Activated naive CD4-positive, alpha-beta T cell treated with anti-CD3 and anti-CD28 coated beads, Interleukin-2, amount 50 U/mL, for 24 hours (primary cell): ENCODE measurements around the gene ARHGAP27.
A peak's percentile ranks its signal among the peaks of the same experiment; 100 is the strongest.

ENCODE experiments used
- H3K27ac Mint-ChIP-seq: one replicate; pipeline ENCODE4 v1.8.0; 2021; ENCODE audit warnings: mild to moderate bottlenecking, mixed read lengths
- H3K27me3 Mint-ChIP-seq: one replicate; pipeline ENCODE4 v1.8.0; 2021; ENCODE audit warnings: mixed read lengths
- H3K36me3 Mint-ChIP-seq: one replicate; pipeline ENCODE4 v1.8.0; 2021; ENCODE audit warnings: mixed read lengths
- H3K4me1 Mint-ChIP-seq: one replicate; pipeline ENCODE4 v1.8.0; 2021; ENCODE audit warnings: mixed read lengths
- H3K4me3 Mint-ChIP-seq: one replicate; pipeline ENCODE4 v1.8.0; 2021; ENCODE audit warnings: mild to moderate bottlenecking, mixed read lengths
- H3K9me3 Mint-ChIP-seq: one replicate; pipeline ENCODE4 v1.8.0; 2021; ENCODE audit warnings: mixed read lengths

The ARHGAP27 gene

DNA sequence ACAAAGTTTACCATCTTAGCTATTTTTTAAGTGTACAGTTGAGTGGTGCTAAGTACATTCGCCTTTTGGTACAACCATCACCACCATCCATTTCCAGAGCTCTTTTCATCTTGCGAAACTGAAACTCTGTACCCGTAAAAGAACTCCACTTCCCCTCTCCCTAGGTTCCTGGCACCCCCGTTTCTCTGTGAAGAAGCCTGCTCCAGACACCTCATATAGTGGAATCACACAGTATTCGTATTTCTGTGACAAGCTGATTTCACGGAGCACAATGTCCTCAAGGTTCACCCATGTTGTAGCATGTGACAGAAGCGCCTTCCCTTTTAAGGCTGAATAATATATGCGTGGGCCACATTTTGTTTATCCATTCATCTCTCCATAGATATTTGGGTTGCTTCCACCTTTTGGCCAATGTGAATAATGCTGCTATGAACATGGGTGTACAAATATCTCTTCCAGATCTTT, 61.7 kb downstream of the ARHGAP27 start:
- H3K9me3 Mint-ChIP-seq = no peaks in the 10 kb centered on the region
- H3K36me3 Mint-ChIP-seq = no peaks in the 10 kb centered on the region
- peaks cover 17% of the 10 kb centered on the region for H3K4me1 Mint-ChIP-seq
- H3K4me3 Mint-ChIP-seq = peak overlapping the region; percentile 16
- H3K27me3 Mint-ChIP-seq = peaks cover 7% of the 10 kb centered on the region
- H3K27ac Mint-ChIP-seq = no peak overlapping the region

- Mint-ChIP-seq H3K27ac (no peak overlapping the region), H3K4me3 (no peak overlapping the region), H3K4me1 (peaks cover 17% of the 10 kb centered on the region), H3K27me3 (peaks cover 9% of the 10 kb centered on the region), H3K9me3 (no peaks in the 10 kb centered on the region), H3K36me3 (no peaks in the 10 kb centered on the region)
Observed at GRCh38 chr17:45369421-45369820, 63.2 kb downstream of the ARHGAP27 start.

- no peak overlapping the region for H3K4me3 Mint-ChIP-seq
- no peak overlapping the region for H3K27ac Mint-ChIP-seq
- no peaks in the 10 kb centered on the region for H3K9me3 Mint-ChIP-seq
- H3K27me3 Mint-ChIP-seq = peaks cover 9% of the 10 kb centered on the region
- H3K4me1 Mint-ChIP-seq = peaks cover 17% of the 10 kb centered on the region
- no peaks in the 10 kb centered on the region for H3K36me3 Mint-ChIP-seq
Observed at GRCh38 chr17:45368651-45369050, 64.0 kb downstream of the ARHGAP27 start.

- Mint-ChIP-seq H3K9me3 (no peaks in the 10 kb centered on the region), H3K4me1 (peaks cover 13% of the 10 kb centered on the region), H3K4me3 (no peak overlapping the region)
Observed at GRCh38 chr17:45367216-45367615, 65.5 kb downstream of the ARHGAP27 start.

GRCh38 chr17:45366691-45367090, 66.0 kb downstream of the ARHGAP27 start:
- Mint-ChIP-seq H3K4me1 (peaks cover 8% of the 10 kb centered on the region), H3K27me3 (peaks cover 12% of the 10 kb centered on the region), H3K4me3 (no peak overlapping the region), H3K36me3 (no peaks in the 10 kb centered on the region), H3K27ac (no peak overlapping the region), H3K9me3 (no peaks in the 10 kb centered on the region)

More at GRCh38 chr17:45367216-45367615, 65.5 kb downstream of the ARHGAP27 start:
- Mint-ChIP-seq H3K36me3 (no peaks in the 10 kb centered on the region), H3K27ac (no peak overlapping the region), H3K27me3 (peaks cover 15% of the 10 kb centered on the region)

- no peak overlapping the region for H3K27ac Mint-ChIP-seq
- H3K4me3 Mint-ChIP-seq = no peak overlapping the region
- no peaks in the 10 kb centered on the region for H3K36me3 Mint-ChIP-seq
- H3K4me1 Mint-ChIP-seq = peaks cover 4% of the 10 kb centered on the region
- no peaks in the 10 kb centered on the region for H3K9me3 Mint-ChIP-seq
- peaks cover 14% of the 10 kb centered on the region for H3K27me3 Mint-ChIP-seq
Observed at GRCh38 chr17:45366049-45366448, 66.6 kb downstream of the ARHGAP27 start.

DNA sequence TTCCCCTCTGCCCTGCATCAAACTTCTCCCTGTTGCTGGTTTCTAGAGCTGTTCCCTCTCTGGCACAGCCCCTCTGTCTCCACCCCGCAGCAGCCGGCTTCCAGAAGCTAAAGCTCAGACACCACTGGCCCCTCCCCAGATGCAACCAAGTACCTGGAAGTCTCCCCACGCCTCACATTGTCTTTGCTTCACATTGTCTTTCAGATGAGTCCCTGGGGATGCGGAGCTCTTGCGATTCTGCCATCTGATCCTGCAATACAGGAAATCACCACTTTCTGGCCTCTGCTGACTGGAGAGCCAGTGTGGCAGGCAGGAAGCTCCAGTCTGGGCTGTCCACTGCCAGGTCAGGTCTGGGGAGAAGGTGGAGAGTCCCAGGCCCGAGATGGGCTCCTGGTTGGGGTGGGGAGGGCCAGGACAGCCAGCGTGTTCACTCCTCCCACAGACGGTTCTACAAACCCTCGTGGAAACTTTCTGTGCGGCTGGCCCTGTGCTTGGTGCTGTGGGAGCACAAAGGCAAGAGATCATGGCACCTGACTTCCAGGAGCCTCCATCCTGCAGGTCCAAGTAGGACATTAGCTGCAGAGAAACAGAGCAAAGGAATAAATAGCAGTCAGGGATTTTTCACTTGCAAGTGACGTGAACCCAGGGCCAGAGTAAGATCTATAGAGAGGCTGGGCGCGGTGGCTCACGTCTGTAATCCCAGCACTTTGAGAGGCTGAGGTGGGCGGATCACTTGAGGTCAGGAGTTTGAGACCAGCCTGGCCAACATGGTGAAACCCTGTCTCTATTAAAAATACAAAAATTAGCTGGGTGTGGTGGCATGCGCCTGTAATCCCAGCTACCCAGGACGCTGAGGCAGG, 67.9 kb downstream of the ARHGAP27 start:
- H3K27me3 Mint-ChIP-seq = peaks cover 10% of the 10 kb centered on the region
- H3K4me1 Mint-ChIP-seq = no peaks in the 10 kb centered on the region
- no peak overlapping the region for H3K4me3 Mint-ChIP-seq
- no peaks in the 10 kb centered on the region for H3K9me3 Mint-ChIP-seq
- no peak overlapping the region for H3K27ac Mint-ChIP-seq
- no peaks in the 10 kb centered on the region for H3K36me3 Mint-ChIP-seq

- Mint-ChIP-seq H3K27me3 (peaks cover 10% of the 10 kb centered on the region), H3K9me3 (no peaks in the 10 kb centered on the region), H3K36me3 (no peaks in the 10 kb centered on the region)
Observed at GRCh38 chr17:45363498-45363897, 69.2 kb downstream of the ARHGAP27 start.

GRCh38 chr17:45361976-45362375, 70.7 kb downstream of the ARHGAP27 start:
- H3K4me1 Mint-ChIP-seq = peaks cover 9% of the 10 kb centered on the region
- H3K36me3 Mint-ChIP-seq = no peaks in the 10 kb centered on the region
- no peak overlapping the region for H3K27ac Mint-ChIP-seq
- no peaks in the 10 kb centered on the region for H3K9me3 Mint-ChIP-seq
- H3K4me3 Mint-ChIP-seq = no peak overlapping the region
- peaks cover 10% of the 10 kb centered on the region for H3K27me3 Mint-ChIP-seq

More at GRCh38 chr17:45363498-45363897, 69.2 kb downstream of the ARHGAP27 start:
- no peak overlapping the region for H3K4me3 Mint-ChIP-seq
- no peaks in the 10 kb centered on the region for H3K4me1 Mint-ChIP-seq
- no peak overlapping the region for H3K27ac Mint-ChIP-seq

DNA sequence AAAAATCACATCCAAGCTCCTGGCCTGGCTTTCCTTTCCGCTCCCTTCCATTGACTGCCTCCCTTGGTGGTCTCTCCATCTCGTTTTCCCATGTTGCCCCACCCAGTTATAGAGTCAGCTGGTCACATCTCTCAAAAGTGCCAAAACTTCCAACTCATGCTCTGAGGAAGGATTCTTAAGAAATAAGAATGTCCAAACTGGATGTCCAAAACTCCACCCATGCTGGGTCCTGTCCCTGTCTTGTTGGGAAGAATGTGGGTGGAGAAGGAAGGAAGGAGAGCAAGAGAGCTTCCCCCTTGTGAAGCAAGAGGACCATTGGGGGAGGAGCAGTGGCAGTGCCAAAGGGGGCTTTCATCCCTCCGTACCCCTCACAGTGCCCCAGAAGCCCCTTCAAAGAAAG, 71.2 kb downstream of the ARHGAP27 start:
- no peaks in the 10 kb centered on the region for H3K36me3 Mint-ChIP-seq
- peaks cover 9% of the 10 kb centered on the region for H3K4me1 Mint-ChIP-seq
- H3K27ac Mint-ChIP-seq = no peak overlapping the region
- no peaks in the 10 kb centered on the region for H3K9me3 Mint-ChIP-seq
- H3K4me3 Mint-ChIP-seq = no peak overlapping the region
- peaks cover 10% of the 10 kb centered on the region for H3K27me3 Mint-ChIP-seq

GRCh38 chr17:45357364-45357997, 75.2 kb downstream of the ARHGAP27 start:
- H3K27me3 Mint-ChIP-seq = peaks cover 4% of the 10 kb centered on the region
- H3K27ac Mint-ChIP-seq = peak overlapping the region; percentile 30
- no peaks in the 10 kb centered on the region for H3K36me3 Mint-ChIP-seq
- H3K4me1 Mint-ChIP-seq = peaks cover 21% of the 10 kb centered on the region
- H3K9me3 Mint-ChIP-seq = no peaks in the 10 kb centered on the region
- no peak overlapping the region for H3K4me3 Mint-ChIP-seq

DNA sequence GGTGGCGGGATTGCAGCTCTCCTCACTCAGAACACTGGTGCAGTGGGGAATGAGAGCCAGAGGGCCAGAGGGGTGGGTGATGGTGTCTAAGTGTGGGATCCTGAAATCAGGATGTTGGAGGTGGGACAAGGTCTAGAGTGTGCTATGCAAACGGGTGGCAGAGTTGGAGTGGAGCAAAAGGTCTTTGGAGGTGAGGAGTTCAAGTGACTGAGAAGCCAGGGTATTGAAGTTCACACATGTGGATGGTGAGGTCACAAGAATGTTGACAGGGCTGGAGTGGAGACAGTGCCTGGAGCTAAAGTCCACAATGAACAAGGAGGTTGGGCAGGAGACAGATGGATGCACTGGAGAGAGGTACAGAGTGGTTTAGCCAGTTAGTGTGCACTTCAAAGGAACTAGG, 77.6 kb downstream of the ARHGAP27 start:
- Mint-ChIP-seq H3K27ac (peak overlapping the region; percentile 19), H3K9me3 (no peaks in the 10 kb centered on the region), H3K4me1 (peaks cover 21% of the 10 kb centered on the region), H3K4me3 (no peak overlapping the region), H3K36me3 (no peaks in the 10 kb centered on the region), H3K27me3 (no peaks in the 10 kb centered on the region)

DNA sequence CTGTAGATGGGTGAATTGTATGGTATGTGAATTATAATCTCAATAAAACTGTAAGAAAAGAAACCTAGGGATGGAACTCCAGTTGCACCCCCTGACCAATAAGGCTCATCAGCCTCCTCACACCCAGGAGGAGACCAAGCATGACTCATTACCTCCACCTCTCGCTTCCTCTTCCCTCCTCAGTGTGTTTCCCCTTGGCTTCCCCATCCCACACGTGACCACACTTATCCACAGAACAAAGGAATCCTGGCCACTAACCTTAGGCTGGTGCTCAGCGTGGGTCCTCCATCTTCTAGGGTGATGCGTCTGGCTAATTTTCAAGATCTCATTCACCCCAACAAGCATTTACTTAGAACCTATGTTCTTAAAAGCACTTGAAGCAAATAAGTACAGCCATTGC, 79.6 kb downstream of the ARHGAP27 start:
- H3K4me3 Mint-ChIP-seq = peak overlapping the region; percentile 43
- H3K27ac Mint-ChIP-seq = peak overlapping the region; percentile 37

GRCh38 chr17:45351831-45352230, 80.8 kb downstream of the ARHGAP27 start:
- no peaks in the 10 kb centered on the region for H3K36me3 Mint-ChIP-seq
- H3K4me1 Mint-ChIP-seq = peaks cover 12% of the 10 kb centered on the region
- H3K27me3 Mint-ChIP-seq = no peaks in the 10 kb centered on the region
- no peaks in the 10 kb centered on the region for H3K9me3 Mint-ChIP-seq
- H3K4me3 Mint-ChIP-seq = no peak overlapping the region
- no peak overlapping the region for H3K27ac Mint-ChIP-seq

More for the DNA sequence above, 79.6 kb downstream of the ARHGAP27 start:
- Mint-ChIP-seq H3K27me3 (no peaks in the 10 kb centered on the region), H3K4me1 (peaks cover 20% of the 10 kb centered on the region), H3K9me3 (no peaks in the 10 kb centered on the region), H3K36me3 (no peaks in the 10 kb centered on the region)

DNA sequence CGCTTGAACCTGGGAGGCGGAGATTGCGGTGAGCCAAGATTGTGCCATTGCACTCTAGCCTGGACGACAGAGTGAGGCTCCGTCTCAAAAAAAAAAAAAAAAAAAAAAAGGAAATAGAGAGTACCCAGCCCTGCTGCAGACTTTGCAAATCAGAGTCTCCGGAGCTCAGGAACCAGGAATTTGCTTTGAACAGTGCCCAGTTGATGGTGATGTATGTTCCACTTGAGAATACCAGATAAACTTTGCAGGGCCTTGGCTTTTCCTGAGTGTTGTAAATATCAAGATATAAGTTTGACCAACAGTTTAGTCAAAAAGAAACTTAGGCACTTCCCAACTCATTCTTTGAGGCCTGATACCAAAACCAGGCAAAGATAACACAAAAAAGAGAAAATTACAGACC, 85.2 kb downstream of the ARHGAP27 start:
- no peaks in the 10 kb centered on the region for H3K36me3 Mint-ChIP-seq
- no peak overlapping the region for H3K4me3 Mint-ChIP-seq
- no peaks in the 10 kb centered on the region for H3K4me1 Mint-ChIP-seq
- H3K27me3 Mint-ChIP-seq = no peaks in the 10 kb centered on the region
- H3K9me3 Mint-ChIP-seq = no peaks in the 10 kb centered on the region
- H3K27ac Mint-ChIP-seq = no peak overlapping the region
